ENCODE measurements around the gene CD177.
"Not testable (repeated sequence)": the region's sequence is repeated elsewhere in the genome, so short reads cannot be mapped to it uniquely, and the experiment has no call there.

The CD177 gene

GRCh38 chr19:43383759-43384158 lies 30.3 kb downstream of the CD177 start:
- peak; percentile 46 for DNase-seq

- peak; percentile 91 for DNase-seq
These were observed 37.5 kb downstream of the CD177 start for GRCh38 chr19:43390903-43391551.

GRCh38 chr19:43391552-43391935 lies 38.1 kb downstream of the CD177 start:
- peak; percentile 28 for DNase-seq

- DNase-seq: not testable (repeated sequence)
These were observed 40.0 kb downstream of the CD177 start for GRCh38 chr19:43393501-43393900.

- peak; percentile 86 for DNase-seq
These were observed 42.1 kb downstream of the CD177 start for GRCh38 chr19:43395561-43395960.

GRCh38 chr19:43406297-43406696 lies 52.8 kb downstream of the CD177 start:
- DNase-seq: no peak

GRCh38 chr19:43407416-43408005 lies 54.0 kb downstream of the CD177 start:
- DNase-seq: no peak

- DNase-seq: no peak
These were observed 54.6 kb downstream of the CD177 start for GRCh38 chr19:43408043-43408442.

- no peak for DNase-seq
These were observed 55.9 kb downstream of the CD177 start for GRCh38 chr19:43409415-43409814.

GRCh38 chr19:43412441-43412840 lies 59.0 kb downstream of the CD177 start:
- no peak for DNase-seq
